HG03520 (cell line): ENCODE results near the gene BCAM.
"Not testable (repeated sequence)": the region's sequence is repeated elsewhere in the genome, so short reads cannot be mapped to it uniquely, and the experiment has no call there.

ENCODE experiments used
- ATAC-seq: cut with Tn5 transposase; IDR thresholded peaks from one replicate; pipeline ENCODE4 v1.9.1; 2021; ENCODE audit warnings: mild to moderate bottlenecking, moderate library complexity; ENCODE audit not compliant: unreplicated experiment

The BCAM gene

GRCh38 chr19:44848036-44848811 is 39.3 kb downstream of the BCAM start:
- ATAC-seq: no peak

DNA sequence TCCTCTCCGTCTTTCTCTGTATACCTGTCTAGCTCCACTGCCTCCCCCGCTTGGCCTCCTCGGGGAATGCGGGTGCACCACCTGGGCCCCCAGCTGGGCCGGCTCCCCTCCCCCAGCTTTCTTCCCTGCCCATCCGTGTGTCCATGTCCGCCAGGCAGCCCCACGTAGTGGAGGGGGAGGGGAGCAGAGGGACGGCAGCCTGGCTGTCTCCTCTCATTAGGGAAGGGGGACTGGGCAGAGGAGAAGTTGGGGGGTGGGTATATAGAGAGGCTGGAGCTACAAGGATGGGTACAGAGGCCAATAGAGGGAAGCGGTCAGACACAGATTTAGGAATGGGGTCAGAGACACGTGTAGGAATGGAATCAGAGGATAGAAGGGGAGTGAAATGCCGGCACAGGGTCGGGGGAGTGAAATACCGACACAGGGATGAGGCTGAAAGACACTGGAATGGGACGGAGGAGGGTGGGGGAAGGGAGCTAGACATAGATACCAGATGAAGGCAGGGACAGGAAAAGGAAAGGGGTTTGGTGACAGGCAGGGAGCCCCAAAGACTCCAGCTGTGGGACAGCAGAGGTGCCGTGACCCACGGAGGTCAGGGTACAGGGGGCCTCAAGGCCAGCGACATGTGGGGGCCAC is 40.0 kb downstream of the BCAM start:
- no peak for ATAC-seq

DNA sequence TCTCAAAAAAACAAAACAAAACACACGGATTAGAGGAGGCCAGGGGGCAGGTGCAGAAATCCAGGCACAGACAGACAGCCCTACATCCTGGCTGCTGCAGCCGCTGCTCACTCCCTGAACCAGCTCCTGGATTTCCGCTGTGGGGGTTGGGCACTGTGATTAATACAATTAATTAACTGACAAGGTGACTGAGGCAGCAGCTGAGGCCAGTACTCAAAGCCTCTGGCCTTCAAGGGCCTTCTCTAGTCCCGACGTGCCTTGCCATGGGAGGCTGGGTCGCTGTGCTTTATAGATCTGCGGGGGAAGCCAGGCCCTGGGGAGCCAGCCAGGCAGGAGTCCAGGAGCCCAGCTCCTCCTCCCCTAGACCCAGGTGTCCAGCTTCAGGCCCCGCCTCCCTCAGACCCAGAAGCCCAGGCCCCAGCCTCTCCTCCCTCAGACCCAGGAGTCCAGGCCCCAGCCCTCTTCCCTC is 41.8 kb downstream of the BCAM start:
- no peak for ATAC-seq

GRCh38 chr19:44851427-44851826 is 42.5 kb downstream of the BCAM start:
- ATAC-seq: no peak

DNA sequence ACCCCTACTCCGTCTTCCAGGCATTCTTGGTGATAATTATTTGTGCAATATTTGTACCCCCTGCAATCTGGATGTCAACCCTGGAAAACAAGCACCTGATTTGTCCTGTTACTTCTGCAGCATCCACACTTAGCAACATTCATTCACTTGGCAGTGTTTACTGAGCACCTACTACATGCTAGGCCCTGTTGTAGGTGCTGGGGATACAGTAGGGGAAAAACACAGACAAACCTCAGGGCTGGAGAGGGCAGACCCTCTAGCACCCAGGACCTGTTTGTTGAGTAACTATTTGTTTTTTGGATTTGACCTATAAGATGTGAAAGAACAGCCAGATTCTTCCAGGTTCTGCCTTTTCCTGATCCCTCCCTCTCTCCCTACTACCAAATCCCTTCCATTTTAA is 46.7 kb downstream of the BCAM start:
- no peak for ATAC-seq

- no peak for ATAC-seq
Measured at GRCh38 chr19:44856421-44857083, 47.6 kb downstream of the BCAM start.

DNA sequence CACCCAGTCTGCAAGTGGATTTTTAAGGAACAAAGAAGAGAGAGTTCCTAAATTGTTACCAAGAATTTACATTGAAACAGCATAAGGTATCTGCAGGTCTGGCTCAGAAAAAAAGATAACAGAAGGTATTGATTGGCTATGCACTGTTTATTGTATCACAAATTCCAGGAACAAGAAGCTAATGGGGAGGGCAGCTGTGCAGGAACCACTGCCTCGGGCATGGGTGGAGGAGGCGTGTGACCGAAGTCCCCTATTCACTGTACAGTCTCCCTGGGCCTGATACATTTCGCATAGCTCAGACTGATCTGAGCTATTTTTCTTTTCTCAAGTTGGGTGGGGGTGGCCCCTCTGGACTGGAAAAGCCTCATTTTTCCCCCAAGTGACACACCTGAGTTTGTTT is 48.9 kb downstream of the BCAM start:
- no peak for ATAC-seq

- ATAC-seq: not testable (repeated sequence)
Measured at GRCh38 chr19:44861576-44861975, 52.7 kb downstream of the BCAM start.

DNA sequence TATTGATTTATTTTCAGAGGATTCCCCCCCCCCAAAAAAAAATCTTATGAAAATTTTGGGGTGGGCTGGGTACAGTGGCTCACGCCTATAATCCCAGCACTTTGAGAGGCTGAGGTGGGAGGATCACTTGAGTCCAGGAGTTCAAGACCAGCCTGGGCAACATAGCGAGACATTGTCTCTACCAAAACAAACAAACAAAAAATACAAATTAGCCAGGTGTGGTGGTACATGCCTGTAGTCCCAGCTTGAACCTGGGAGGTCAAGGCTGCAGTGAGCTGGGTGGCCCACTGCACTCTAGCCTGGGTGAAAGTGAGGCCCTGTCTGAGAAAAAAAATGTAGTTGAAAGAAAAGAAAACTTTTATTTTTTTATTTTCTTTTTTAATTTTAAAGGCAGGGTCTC is 55.1 kb downstream of the BCAM start:
- ATAC-seq: no peak

DNA sequence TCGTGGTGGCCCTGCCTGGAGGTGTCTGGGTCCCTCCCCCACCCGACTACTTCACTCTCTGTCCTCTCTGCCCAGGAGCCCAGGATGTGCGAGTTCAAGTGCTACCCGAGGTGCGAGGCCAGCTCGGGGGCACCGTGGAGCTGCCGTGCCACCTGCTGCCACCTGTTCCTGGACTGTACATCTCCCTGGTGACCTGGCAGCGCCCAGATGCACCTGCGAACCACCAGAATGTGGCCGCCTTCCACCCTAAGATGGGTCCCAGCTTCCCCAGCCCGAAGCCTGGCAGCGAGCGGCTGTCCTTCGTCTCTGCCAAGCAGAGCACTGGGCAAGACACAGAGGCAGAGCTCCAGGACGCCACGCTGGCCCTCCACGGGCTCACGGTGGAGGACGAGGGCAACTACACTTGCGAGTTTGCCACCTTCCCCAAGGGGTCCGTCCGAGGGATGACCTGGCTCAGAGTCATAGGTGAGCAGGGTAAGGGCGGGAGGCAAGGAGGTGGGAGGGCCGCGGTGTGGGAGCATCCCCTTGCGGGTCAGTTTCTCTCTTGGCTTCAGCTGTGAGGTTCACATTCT is 56.4 kb downstream of the BCAM start:
- no peak for ATAC-seq

- no peak for ATAC-seq
Measured at GRCh38 chr19:44866664-44867063, 57.8 kb downstream of the BCAM start.

- no peak for ATAC-seq
Measured at GRCh38 chr19:44867578-44867977, 58.7 kb downstream of the BCAM start.

DNA sequence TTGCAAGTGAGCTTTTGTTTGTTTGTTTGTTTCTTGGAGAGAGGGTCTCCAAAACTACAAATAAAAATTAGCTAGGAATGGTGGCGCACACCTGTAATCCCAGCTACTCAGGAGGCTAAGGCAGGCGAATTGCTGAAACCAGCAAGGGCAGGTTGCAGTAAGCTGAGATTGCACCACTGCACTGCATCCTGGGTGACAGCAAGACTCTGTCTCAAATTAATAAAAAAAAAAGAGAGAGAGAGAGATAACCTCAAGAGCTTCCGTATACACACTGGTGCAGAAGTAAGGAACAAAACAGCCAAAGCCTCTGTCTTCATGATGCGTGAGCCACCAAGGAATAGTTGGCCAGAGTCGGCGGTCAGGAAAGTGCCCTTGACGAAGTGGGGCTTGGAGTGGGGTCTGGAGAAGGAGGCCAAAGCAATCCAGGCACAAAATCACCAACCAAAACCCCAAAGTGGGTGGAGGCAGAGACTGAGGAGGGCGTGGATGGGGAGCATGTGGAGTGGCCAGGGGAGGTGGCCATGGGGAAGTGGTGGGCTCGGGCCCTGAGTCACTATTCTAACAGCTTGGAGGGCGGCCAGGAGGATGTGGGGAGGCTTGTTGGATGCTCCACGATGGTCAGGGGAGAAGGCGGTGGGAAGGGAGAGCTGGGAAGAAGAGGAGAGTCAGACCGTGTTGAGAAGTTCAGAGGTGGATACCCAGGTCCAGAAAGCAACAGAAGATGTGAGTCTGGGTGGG is 61.0 kb downstream of the BCAM start:
- no peak for ATAC-seq
